Prostate gland (tissue), 2 donors: Measurements from ENCODE around the gene MTCL3.

Experiments used
- DNase-seq: peaks from one replicate; pipeline ENCODE4 v3.0.0-alpha.2; 2019; ENCODE audit warnings: low spot score
- H3K27ac ChIP-seq, 2 donors: fragments of 200-600 bp; sonication (generic); 2 replicates each; pipeline ENCODE4 v1.5.1; 2017 to 2019
- H3K27me3 ChIP-seq: fragments of 200-600 bp; sonication (generic); replicated peaks from 2 replicates; pipeline ENCODE4 v1.5.1; 2019; ENCODE audit not compliant: insufficient read depth
- H3K36me3 ChIP-seq, 2 donors: fragments of 200-600 bp; sonication (generic); 1 replicate in 1 of 2; 2 replicates in 1 of 2; pipeline versions ENCODE4 v1.5.1 to v1.8.1; 2017 to 2019
- H3K4me1 ChIP-seq: fragments of 200-600 bp; sonication (generic); replicated peaks from 2 replicates; pipeline ENCODE4 v1.5.1; 2019
- H3K4me3 ChIP-seq, 2 donors: fragments of 200-600 bp; sonication (generic); 2 replicates each; pipeline ENCODE4 v1.5.1; 2017 to 2019
- H3K9me3 ChIP-seq: fragments of 200-600 bp; sonication (generic); 2 replicates; pipeline ENCODE4 v1.5.1; 2017
- POLR2A ChIP-seq: fragments of 450-650 bp; IDR thresholded peaks from one replicate; pipeline ENCODE4 v1.6.1; 2016; ENCODE audit warnings: antibody characterized with exemption, mild to moderate bottlenecking
- POLR2AphosphoS5 ChIP-seq: sonication (generic); formaldehyde crosslinking; IDR thresholded peaks from one replicate; pipeline ENCODE4 v1.6.1; 2017; ENCODE audit warnings: antibody characterized with exemption
- WGBS: methylation state at CpG from one replicate; pipeline ENCODE4 v1.1.5; 2018; 5-methylcytosine and 5-hydroxymethylcytosine counted together
- intact Hi-C: fragments of 100-400 bp; cut with DNase I; formaldehyde crosslinking; loops from one replicate; pipeline ENCODE4 v1.14.2; 2022
- TF ChIP-seq, protein P1 (sequence below), 4 experiments: fragments of 200-600 bp in 2 of 4; fragments of 450-650 bp in 2 of 4; sonication (generic) in 2 of 4; IDR thresholded peaks; 1 replicate in 3 of 4; 2 replicates in 1 of 4; pipeline ENCODE4 v1.5.1; 2016 to 2019; ENCODE audit warnings: antibody characterized with exemption in 4 of 4, mild to moderate bottlenecking in 2 of 4, moderate library complexity in 2 of 4

Gene MTCL3

DNA sequence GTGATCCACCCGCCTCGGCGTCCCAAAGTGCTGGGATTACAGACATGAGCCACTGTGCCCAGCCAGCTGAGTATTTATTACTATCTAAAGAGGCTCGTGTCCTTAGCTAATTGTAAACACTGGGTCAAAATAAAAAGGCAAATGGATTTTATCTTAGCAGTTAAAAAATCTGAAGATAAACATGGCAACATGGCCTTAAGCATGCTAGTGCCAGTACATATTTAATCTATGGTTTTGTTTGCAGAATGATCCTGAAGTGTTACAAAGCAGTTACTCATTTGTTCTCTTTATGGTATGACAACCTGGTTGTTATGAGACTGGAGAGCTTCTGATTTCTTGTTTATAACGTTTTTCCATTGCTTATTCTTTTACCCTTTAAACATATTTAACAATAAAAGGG is 56.1 kb downstream of the MTCL3 start:
- Histone ChIP-seq H3K27ac (peak overlapping the region; percentile 24 to 52), H3K4me1 (no peaks in the 10 kb centered on the region), H3K36me3 (no peaks in the 10 kb centered on the region), H3K4me3 (no peak overlapping the region), H3K27me3 (no peaks in the 10 kb centered on the region), H3K9me3 (no peaks in the 10 kb centered on the region)
- DNase-seq, result no peak
- intact Hi-C loops, result no loop called here
- 25% methylated on average over 5 of the region's 5 CpGs for WGBS
- TF ChIP-seq POLR2AphosphoS5 (peak; percentile 76), POLR2A (no peak)
- TF ChIP-seq, protein P1, sequence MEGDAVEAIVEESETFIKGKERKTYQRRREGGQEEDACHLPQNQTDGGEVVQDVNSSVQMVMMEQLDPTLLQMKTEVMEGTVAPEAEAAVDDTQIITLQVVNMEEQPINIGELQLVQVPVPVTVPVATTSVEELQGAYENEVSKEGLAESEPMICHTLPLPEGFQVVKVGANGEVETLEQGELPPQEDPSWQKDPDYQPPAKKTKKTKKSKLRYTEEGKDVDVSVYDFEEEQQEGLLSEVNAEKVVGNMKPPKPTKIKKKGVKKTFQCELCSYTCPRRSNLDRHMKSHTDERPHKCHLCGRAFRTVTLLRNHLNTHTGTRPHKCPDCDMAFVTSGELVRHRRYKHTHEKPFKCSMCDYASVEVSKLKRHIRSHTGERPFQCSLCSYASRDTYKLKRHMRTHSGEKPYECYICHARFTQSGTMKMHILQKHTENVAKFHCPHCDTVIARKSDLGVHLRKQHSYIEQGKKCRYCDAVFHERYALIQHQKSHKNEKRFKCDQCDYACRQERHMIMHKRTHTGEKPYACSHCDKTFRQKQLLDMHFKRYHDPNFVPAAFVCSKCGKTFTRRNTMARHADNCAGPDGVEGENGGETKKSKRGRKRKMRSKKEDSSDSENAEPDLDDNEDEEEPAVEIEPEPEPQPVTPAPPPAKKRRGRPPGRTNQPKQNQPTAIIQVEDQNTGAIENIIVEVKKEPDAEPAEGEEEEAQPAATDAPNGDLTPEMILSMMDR (IDR thresholded peaks at IDR 0.05), result no peak

DNA sequence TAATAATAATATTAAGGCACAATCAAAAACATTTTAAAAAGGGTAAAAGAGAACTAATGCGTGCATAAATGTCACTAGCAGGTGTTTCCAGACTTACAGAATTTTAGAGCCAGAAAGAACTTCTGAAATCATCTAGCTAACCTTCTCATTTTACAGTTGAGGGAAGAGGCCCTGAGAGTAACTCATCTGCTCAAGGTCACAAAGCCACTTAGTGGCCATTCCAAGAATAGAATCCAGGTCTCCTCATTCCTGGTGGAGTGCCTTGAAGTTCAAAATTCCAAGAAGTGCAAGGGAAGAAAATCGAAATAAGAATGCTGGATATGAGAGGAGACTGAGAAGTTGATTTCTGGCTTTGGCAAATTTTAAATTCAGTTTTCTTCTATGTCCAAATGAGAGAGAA is 56.8 kb downstream of the MTCL3 start:
- no peaks in the 10 kb centered on the region for H3K36me3 ChIP-seq
- peak overlapping the region; percentile 24 to 52 for H3K27ac ChIP-seq
- no peaks in the 10 kb centered on the region for H3K27me3 ChIP-seq
- no peak for DNase-seq
- 79% methylated on average over 2 of the region's 2 CpGs for WGBS
- intact Hi-C loops, result no loop called here
- H3K4me1 ChIP-seq, result no peaks in the 10 kb centered on the region
- TF ChIP-seq, protein P1 (IDR thresholded peaks at IDR 0.05), result no peak
- TF ChIP-seq POLR2A (no peak), POLR2AphosphoS5 (no peak)
- no peak overlapping the region for H3K4me3 ChIP-seq
- no peaks in the 10 kb centered on the region for H3K9me3 ChIP-seq

DNA sequence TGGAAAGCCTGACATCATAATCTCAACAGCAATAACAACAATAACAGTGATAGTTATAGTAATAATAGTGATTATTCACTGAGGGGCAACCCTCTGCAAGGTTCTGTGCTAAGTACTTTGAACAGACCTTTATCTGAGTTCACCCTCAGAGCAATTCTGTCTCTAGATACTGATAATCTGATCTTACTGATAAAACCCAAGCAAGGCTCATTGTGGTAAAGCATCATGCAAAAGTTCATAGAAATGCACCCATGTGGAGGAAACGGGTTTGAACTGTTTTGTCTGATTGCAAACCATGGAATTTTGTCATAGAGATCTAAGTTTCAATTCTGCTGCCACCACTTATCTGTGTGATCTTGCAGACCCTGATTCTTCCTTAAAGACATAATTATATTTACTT is 58.7 kb downstream of the MTCL3 start:
- TF ChIP-seq POLR2A (no peak), POLR2AphosphoS5 (no peak)
- TF ChIP-seq, protein P1 (IDR thresholded peaks at IDR 0.05), result no peak
- WGBS, result 83% methylated on average over 1 of the region's 1 CpG
- Histone ChIP-seq H3K27me3 (no peaks in the 10 kb centered on the region), H3K9me3 (no peaks in the 10 kb centered on the region), H3K4me1 (no peaks in the 10 kb centered on the region), H3K36me3 (no peaks in the 10 kb centered on the region), H3K27ac (peak overlapping the region in 1 of 2 donors; percentile 61), H3K4me3 (no peak overlapping the region)
- DNase-seq, result no peak
- intact Hi-C loops, result no loop called here

DNA sequence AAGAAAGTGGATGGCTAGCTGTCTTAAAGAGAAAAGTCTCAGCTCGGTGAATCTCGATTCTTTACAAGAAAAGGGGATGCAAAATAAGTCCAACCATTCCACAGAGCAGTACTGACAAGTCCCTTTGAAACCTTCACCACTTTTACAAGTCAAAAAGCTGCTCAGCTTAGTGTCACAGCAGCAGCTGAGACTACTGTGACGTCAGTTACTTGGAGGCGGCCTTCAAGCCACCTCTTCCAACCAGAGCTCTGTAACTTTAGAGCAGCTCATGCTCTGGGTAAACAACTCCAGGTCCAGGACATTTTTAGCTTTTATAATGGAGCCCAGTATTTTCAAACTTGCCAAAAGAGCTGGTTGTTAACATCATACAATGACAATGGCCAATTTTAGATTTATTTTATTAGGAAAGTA is 59.9 kb downstream of the MTCL3 start, which contains the start of gene KIAA0408:
Gene KIAA0408 (minus strand): TSS at position 159 of the 411 bp plus-strand sequence. CDS start 5,408 bp downstream, outside the sequence.
- Histone ChIP-seq H3K4me3 (peak within 1 kb of the TSS; percentile 20 to 26), H3K4me1 (no peaks in the 10 kb centered on the region), H3K9me3 (no peaks in the 10 kb centered on the region), H3K27me3 (no peaks in the 10 kb centered on the region), H3K36me3 (no peaks in the 10 kb centered on the region), H3K27ac (peak within 1 kb of the TSS; percentile 83 to 88)
- intact Hi-C loops, result loop anchor here (2.0 to 5.0 kb wide), 2 partner anchors 67 to 116 kb away; partner anchors contain the start of gene ECHDC1
- WGBS, result 7% methylated on average over 4 of the region's 4 CpGs
- DNase-seq, result peak; percentile 89
- peak; percentile 92 for TF ChIP-seq POLR2AphosphoS5
- TF ChIP-seq, protein P1 (IDR thresholded peaks at IDR 0.05), result no peak

DNA sequence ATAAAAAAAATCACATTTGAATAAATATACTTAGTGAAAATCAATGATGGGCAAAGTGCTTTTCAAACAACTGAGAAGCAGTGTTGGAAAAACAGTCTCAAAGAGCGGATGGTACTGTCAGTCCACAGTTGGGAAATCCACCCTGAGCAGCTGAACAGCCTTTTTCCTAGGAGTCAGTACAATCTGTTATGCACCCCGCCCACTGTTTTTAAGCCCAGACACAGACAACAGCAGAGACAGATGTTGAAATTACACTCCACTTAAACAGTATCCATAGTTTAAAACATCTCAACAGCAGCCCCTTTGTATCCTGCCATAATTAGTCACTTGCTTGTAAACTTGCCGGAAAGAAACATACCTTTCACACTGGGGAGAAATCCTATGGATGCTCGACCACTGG is 60.3 kb downstream of the MTCL3 start:
- WGBS, result 23% methylated on average over 4 of the region's 4 CpGs
- peak overlapping the region; percentile 83 to 88 for H3K27ac ChIP-seq
- no peaks in the 10 kb centered on the region for H3K4me1 ChIP-seq
- H3K27me3 ChIP-seq, result no peaks in the 10 kb centered on the region
- TF ChIP-seq POLR2A (no peak), POLR2AphosphoS5 (no peak)
- TF ChIP-seq, protein P1 (IDR thresholded peaks at IDR 0.05), result no peak
- H3K36me3 ChIP-seq, result no peaks in the 10 kb centered on the region
- H3K9me3 ChIP-seq, result no peaks in the 10 kb centered on the region
- peak overlapping the region; percentile 20 to 26 for H3K4me3 ChIP-seq
- intact Hi-C loops, result loop anchor here (2.0 to 5.0 kb wide), 2 partner anchors 67 to 116 kb away; partner anchors contain the start of gene ECHDC1
- no peak for DNase-seq
